ENCODE measurements around the gene DNAH17. TPM values are rescaled to one million over a fixed set of nuclear protein-coding genes. Genes with fewer than 3 reads are reported as not detected.

The DNAH17 gene
- total RNA-seq, 1 experiment from 2014 or later: 0.13 TPM

GRCh38 chr17:78398390-78398789 lies 178.8 kb downstream of the DNAH17 start:
- Histone ChIP-seq H2BK120ac (ENCODE audit: low read depth, low read length, poor library complexity, severe bottlenecking) (no peak overlapping the region), H3K79me1 (ENCODE audit: insufficient read depth, low read depth, low read length, poor library complexity, severe bottlenecking) (no peaks in the 10 kb centered on the region), H3K18ac (ENCODE audit: insufficient read length, low read depth, low read length) (no peak overlapping the region), H3K56ac (ENCODE audit: insufficient read length, low read depth, low read length) (no peak overlapping the region), H3K23me2 (ENCODE audit: insufficient read length, low read depth, low read length, poor library complexity, severe bottlenecking) (no peaks in the 10 kb centered on the region), H3K4me2 (ENCODE audit: insufficient read depth, insufficient read length, low read length) (no peak overlapping the region), H2BK5ac (ENCODE audit: insufficient read length, low read length) (no peak overlapping the region), H3K14ac (ENCODE audit: insufficient read depth, low read length) (no peak overlapping the region), H3K79me2 (ENCODE audit: insufficient read depth, low read length) (peaks cover 6% of the 10 kb centered on the region; the same call in 1 of the 2 replicates), H2BK15ac (ENCODE audit: low read depth, low read length) (no peak overlapping the region), H4K8ac (replicated peaks; ENCODE audit: insufficient read length, low read depth, low read length) (no peak overlapping the region), H2AK5ac (ENCODE audit: insufficient read length, low read length) (no peak overlapping the region), H3T11ph (ENCODE audit: low read length) (no peak overlapping the region), H3K4ac (ENCODE audit: low read depth, low read length) (no peak overlapping the region), H2BK20ac (ENCODE audit: low read depth, low read length, poor library complexity, severe bottlenecking) (no peak overlapping the region), H4K5ac (ENCODE audit: insufficient read length, low read depth, low read length) (no peak overlapping the region), H3K27ac (ENCODE audit: insufficient read length, low read depth, low read length) (no peak overlapping the region), H3K9ac (ENCODE audit: extremely low read depth, insufficient read length, low read length) (no peak overlapping the region), H2BK12ac (ENCODE audit: insufficient read length, low read depth, low read length) (no peak overlapping the region), H3K23ac (ENCODE audit: insufficient read length, low read depth, low read length) (no peak overlapping the region), H4K20me1 (ENCODE audit: control insufficient read depth, insufficient read depth, insufficient read length) (peaks cover 3% of the 10 kb centered on the region), H3K27me3 (ENCODE audit: insufficient read depth, low read length) (no peaks in the 10 kb centered on the region), H2AFZ (ENCODE audit: low read length) (no peak overlapping the region), H3K4me1 (ENCODE audit: insufficient read depth, low read length) (no peaks in the 10 kb centered on the region), H4K91ac (ENCODE audit: insufficient read length, low read depth, low read length) (no peak overlapping the region), H3K9me3 (ENCODE audit: control insufficient read depth, low read depth, low read length) (no peaks in the 10 kb centered on the region)
- Mint-ChIP-seq H3K4me3 (no peak overlapping the region), H3K27me3 (ENCODE audit: low read depth) (no peaks in the 10 kb centered on the region), H3K27ac (peak overlapping the region in 2 of 3 experiments; percentile 5 to 52; a peak in 1 of 7 replicates), H3K36me3 (ENCODE audit: insufficient read depth in 1 of 3, low read depth in 3 of 3) (peaks cover 55 to 88% (median 81%) of the 10 kb centered on the region in 3 experiments; a peak in 6 of 7 replicates), H3K4me1 (peaks cover 0 to 7% of the 10 kb centered on the region in 2 experiments; a peak in 1 of 4 replicates), H3K9me3 (no peaks in the 10 kb centered on the region)
- no peak for TF ChIP-seq CTCF (conservative IDR thresholded peaks at IDR 0.05)
- WGBS (ENCODE audit: extremely low coverage, insufficient read length, low lambda C conversion rate): no CpG with 5 or more reads among the region's 3 CpGs
- no peak for DNase-seq

Data from H9 (cell line).